ENCODE results near the gene KCNIP4. TPM values are rescaled to one million over a fixed set of nuclear protein-coding genes. Genes with fewer than 3 reads are reported as not detected.

The KCNIP4 gene
- total and polyA plus RNA-seq, 9 of the 15 experiments (the other 6 are each of a cell fraction or from before 2014, with no cell fraction given) = 0.25 to 0.41 TPM; not detected in 7

DNA sequence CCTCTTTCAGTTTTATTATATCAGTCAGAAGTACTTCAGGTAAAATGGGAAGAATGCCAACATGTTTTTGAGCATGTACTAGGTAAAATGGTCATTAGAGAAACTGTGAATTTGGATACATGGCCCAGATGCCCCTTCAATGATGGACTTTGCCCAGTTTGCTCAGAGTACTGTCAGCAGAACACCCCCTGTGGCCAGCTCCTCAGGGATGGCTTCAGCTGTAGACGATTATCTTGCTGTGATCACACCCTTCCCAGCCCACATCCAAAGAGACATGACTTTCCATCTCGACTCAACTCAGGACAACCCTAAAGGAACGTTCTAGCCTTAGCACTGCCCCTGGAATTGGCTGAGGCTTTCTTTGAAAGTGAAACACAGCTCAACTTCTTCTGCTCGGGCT is 809.2 kb downstream of the KCNIP4 start:
- no peak overlapping the region for H3K4me2 ChIP-seq (ENCODE audit: insufficient read depth, low read length)
- no peaks in the 10 kb centered on the region for H4K20me1 ChIP-seq (replicated peaks; ENCODE audit: control insufficient read depth, insufficient read depth, low read length)
- no peak overlapping the region for H3K4me3 ChIP-seq
- no peaks in the 10 kb centered on the region for H3K36me3 ChIP-seq (ENCODE audit: control insufficient read depth, insufficient read depth, low read length)
- ATAC-seq = no peak
- H3K4me1 ChIP-seq (replicated peaks in 1 of 2; ENCODE audit: control insufficient read depth in 2 of 2, insufficient read depth in 2 of 2, low read length in 2 of 2) = no peaks in the 10 kb centered on the region
- ChIA-PET CTCF (ENCODE audit: low intra/inter-chr PET ratio) (no interaction called here), POLR2A (no interaction called here)
- BruUV-seq (replicated peaks) = no TSS peak
- 0% methylated on average over 4 of the region's 4 CpGs for WGBS (ENCODE audit: insufficient coverage, low coverage, missing lambda C conversion rate)
- H3K9ac ChIP-seq (ENCODE audit: insufficient read depth in 1 of 2, low read depth in 2 of 2, low read length in 2 of 2) = no peak overlapping the region
- FAIRE-seq = no peak
- in situ Hi-C loops (cut with MboI) = no loop called here
- H3K79me2 ChIP-seq (ENCODE audit: control insufficient read depth, insufficient read depth, low read length) = no peaks in the 10 kb centered on the region
- 0 out of 2 replicates have a peak, but pooled peaks cover 2% of the 10 kb centered on the region for H3K9me3 ChIP-seq (replicated peaks; ENCODE audit: control insufficient read depth, insufficient read depth, low read depth, low read length)
- H3K27me3 ChIP-seq (ENCODE audit: control insufficient read depth in 2 of 2, insufficient read depth in 2 of 2, low read length in 2 of 2) = no peaks in the 10 kb centered on the region
- no peak overlapping the region for H2AFZ ChIP-seq (ENCODE audit: low read depth, low read length)
- no peak for DNase-seq (ENCODE audit: extremely low read depth in 1 of 4, low spot score in 3 of 4)
- H3K27ac ChIP-seq (ENCODE audit: extremely low read depth, low read depth, low read length) = no peak overlapping the region
- intact Hi-C loops (cut with micrococcal nuclease) = no loop called here
- no peaks in the 10 kb centered on the region for H3K9me1 ChIP-seq (ENCODE audit: control insufficient read depth, insufficient read depth, low read length)
- no peak for TF ChIP-seq ZNF121 (CRISPR knock-in tag; conservative IDR thresholded peaks at IDR 0.05)
- no peak for TF ChIP-seq ZNF23 (CRISPR knock-in tag; IDR thresholded peaks at IDR 0.05)
- no peak for TF ChIP-seq ZNF551 (CRISPR knock-in tag; IDR thresholded peaks at IDR 0.05)
- TF ChIP-seq ZNF24 (IDR thresholded peaks at IDR 0.05) = no peak
- TF ChIP-seq NR3C1 (CRISPR knock-in tag; IDR thresholded peaks at IDR 0.05) = no peak
- no peak for TF ChIP-seq KDM1A (IDR thresholded peaks at IDR 0.05)
- no peak for TF ChIP-seq ZKSCAN1 (IDR thresholded peaks at IDR 0.05; ENCODE audit: low read depth, low read length)
- TF ChIP-seq CUX1 (CRISPR knock-in tag; IDR thresholded peaks at IDR 0.05) = no peak
- TF ChIP-seq E2F6 (IDR thresholded peaks at IDR 0.05; ENCODE audit: borderline replicate concordance in 1 of 2, extremely low read depth in 1 of 2, insufficient read depth in 1 of 2, insufficient read length in 1 of 2, low read depth in 1 of 2, low read length in 1 of 2, poor library complexity in 1 of 2, severe bottlenecking in 1 of 2) = no peak
- no peak for TF ChIP-seq DNMT1 (IDR thresholded peaks at IDR 0.05)
- TF ChIP-seq, protein P1, sequence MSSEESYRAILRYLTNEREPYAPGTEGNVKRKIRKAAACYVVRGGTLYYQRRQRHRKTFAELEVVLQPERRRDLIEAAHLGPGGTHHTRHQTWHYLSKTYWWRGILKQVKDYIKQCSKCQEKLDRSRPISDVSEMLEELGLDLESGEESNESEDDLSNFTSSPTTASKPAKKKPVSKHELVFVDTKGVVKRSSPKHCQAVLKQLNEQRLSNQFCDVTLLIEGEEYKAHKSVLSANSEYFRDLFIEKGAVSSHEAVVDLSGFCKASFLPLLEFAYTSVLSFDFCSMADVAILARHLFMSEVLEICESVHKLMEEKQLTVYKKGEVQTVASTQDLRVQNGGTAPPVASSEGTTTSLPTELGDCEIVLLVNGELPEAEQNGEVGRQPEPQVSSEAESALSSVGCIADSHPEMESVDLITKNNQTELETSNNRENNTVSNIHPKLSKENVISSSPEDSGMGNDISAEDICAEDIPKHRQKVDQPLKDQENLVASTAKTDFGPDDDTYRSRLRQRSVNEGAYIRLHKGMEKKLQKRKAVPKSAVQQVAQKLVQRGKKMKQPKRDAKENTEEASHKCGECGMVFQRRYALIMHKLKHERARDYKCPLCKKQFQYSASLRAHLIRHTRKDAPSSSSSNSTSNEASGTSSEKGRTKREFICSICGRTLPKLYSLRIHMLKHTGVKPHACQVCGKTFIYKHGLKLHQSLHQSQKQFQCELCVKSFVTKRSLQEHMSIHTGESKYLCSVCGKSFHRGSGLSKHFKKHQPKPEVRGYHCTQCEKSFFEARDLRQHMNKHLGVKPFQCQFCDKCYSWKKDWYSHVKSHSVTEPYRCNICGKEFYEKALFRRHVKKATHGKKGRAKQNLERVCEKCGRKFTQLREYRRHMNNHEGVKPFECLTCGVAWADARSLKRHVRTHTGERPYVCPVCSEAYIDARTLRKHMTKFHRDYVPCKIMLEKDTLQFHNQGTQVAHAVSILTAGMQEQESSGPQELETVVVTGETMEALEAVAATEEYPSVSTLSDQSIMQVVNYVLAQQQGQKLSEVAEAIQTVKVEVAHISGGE (CRISPR knock-in tag; IDR thresholded peaks at IDR 0.05) = no peak
- no peak for TF ChIP-seq THAP7 (CRISPR knock-in tag; IDR thresholded peaks at IDR 0.05)
- no peak for TF ChIP-seq PHTF2 (CRISPR knock-in tag; IDR thresholded peaks at IDR 0.05)
